Liver (tissue), 9 donors: ENCODE results near the gene TGM6. TPM values are rescaled to one million over a fixed set of nuclear protein-coding genes. Genes with fewer than 3 reads are reported as not detected.

Source experiments
- DNase-seq: peaks from one replicate; pipeline ENCODE4 v3.0.0-alpha.2; 2017; ENCODE audit warnings: low spot score
- H3K27ac ChIP-seq, 2 donors: one replicate each; pipeline ENCODE4 v1.7.0; 2013; ENCODE audit warnings: inconsistent platforms in 2 of 2, low read length in 2 of 2, control low read depth in 1 of 2, low read depth in 1 of 2, mild to moderate bottlenecking in 1 of 2
- H3K27me3 ChIP-seq, 4 donors: one replicate each; pipeline versions ENCODE4 v1.6.1 to v1.7.0; 2013; ENCODE audit warnings: low read length in 3 of 4, inconsistent platforms in 1 of 4, mild to moderate bottlenecking in 1 of 4, moderate library complexity in 1 of 4; ENCODE audit not compliant: control insufficient read depth in 4 of 4, insufficient read depth in 4 of 4
- H3K36me3 ChIP-seq, 4 donors: one replicate each; pipeline versions ENCODE4 v1.6.1 to v1.7.0; 2013; ENCODE audit warnings: low read length in 3 of 4, mild to moderate bottlenecking in 3 of 4, low read depth in 1 of 4, moderate library complexity in 1 of 4; ENCODE audit not compliant: control insufficient read depth in 4 of 4, insufficient read depth in 3 of 4
- H3K4me1 ChIP-seq, 4 donors: one replicate each; pipeline versions ENCODE4 v1.6.1 to v1.7.0; 2013; ENCODE audit warnings: low read length in 3 of 4, mild to moderate bottlenecking in 3 of 4, moderate library complexity in 1 of 4; ENCODE audit not compliant: control insufficient read depth in 4 of 4, insufficient read depth in 4 of 4
- H3K4me3 ChIP-seq, 3 donors: one replicate each; pipeline versions ENCODE4 v1.6.1 to v1.7.0; 2013; ENCODE audit warnings: low read length in 3 of 3, control low read depth in 1 of 3, low read depth in 1 of 3, mild to moderate bottlenecking in 1 of 3
- H3K9ac ChIP-seq, 2 donors: one replicate each; pipeline ENCODE4 v1.7.0; 2013; ENCODE audit warnings: low read length in 2 of 2, mild to moderate bottlenecking in 2 of 2, moderate library complexity in 2 of 2, control low read depth in 1 of 2, low read depth in 1 of 2
- H3K9me3 ChIP-seq, 4 donors: one replicate each; pipeline versions ENCODE4 v1.6.1 to v1.7.0; 2013; ENCODE audit warnings: low read length in 3 of 4; ENCODE audit not compliant: control insufficient read depth in 4 of 4
- EGR1 ChIP-seq, 2 donors: IDR thresholded peaks; 2 replicates each; pipeline ENCODE4 v1.6.1; 2016 to 2018; ENCODE audit warnings: antibody characterized with exemption in 2 of 2, low read depth in 2 of 2
- FOXA1 ChIP-seq: IDR thresholded peaks from 2 replicates; pipeline ENCODE4 v1.6.1; 2016; ENCODE audit warnings: antibody characterized with exemption
- FOXA2 ChIP-seq: IDR thresholded peaks from 2 replicates; pipeline ENCODE4 v1.6.1; 2016; ENCODE audit warnings: antibody characterized with exemption
- GABPA ChIP-seq, 2 donors: IDR thresholded peaks in 1 of 2; conservative IDR thresholded peaks in 1 of 2; 2 replicates each; pipeline ENCODE4 v1.6.1; 2016; ENCODE audit warnings: antibody characterized with exemption in 2 of 2, mild to moderate bottlenecking in 1 of 2, moderate library complexity in 1 of 2
- HNF4A ChIP-seq, 2 donors: conservative IDR thresholded peaks; 2 replicates each; pipeline ENCODE4 v1.6.1; 2016; ENCODE audit warnings: antibody characterized with exemption in 2 of 2, mild to moderate bottlenecking in 2 of 2
- HNF4G ChIP-seq: IDR thresholded peaks from 2 replicates; pipeline ENCODE4 v1.6.1; 2016; ENCODE audit warnings: antibody characterized with exemption
- JUND ChIP-seq, 2 donors: IDR thresholded peaks; 2 replicates each; pipeline ENCODE4 v1.6.1; 2016; ENCODE audit warnings: antibody characterized with exemption in 2 of 2
- NR2F2 ChIP-seq: IDR thresholded peaks from 2 replicates; pipeline ENCODE4 v1.6.1; 2016; ENCODE audit warnings: antibody characterized with exemption
- RAD21 ChIP-seq, 2 donors: IDR thresholded peaks; 2 replicates each; pipeline ENCODE4 v1.6.1; 2016; ENCODE audit warnings: antibody characterized with exemption in 2 of 2, mild to moderate bottlenecking in 2 of 2
- RXRA ChIP-seq, 2 donors: IDR thresholded peaks; 2 replicates each; pipeline ENCODE4 v1.6.1; 2017 to 2018; ENCODE audit warnings: antibody characterized with exemption in 2 of 2, mild to moderate bottlenecking in 1 of 2
- SP1 ChIP-seq: IDR thresholded peaks from 2 replicates; pipeline ENCODE4 v1.6.1; 2018; ENCODE audit warnings: antibody characterized with exemption, mild to moderate bottlenecking
- YY1 ChIP-seq: IDR thresholded peaks from 2 replicates; pipeline ENCODE4 v1.6.1; 2016; ENCODE audit warnings: antibody characterized with exemption, mild to moderate bottlenecking
- WGBS: extraction: QIAGEN DNeasy Blood & Tissue Kit; methylation state at CpG from one replicate; pipeline ENCODE4 v1.1.7; 2013; 5-methylcytosine and 5-hydroxymethylcytosine counted together
- polyA plus RNA-seq, 2 donors: library from polyadenylated mRNA; stranded (reverse) in 1 of 2; unstranded in 1 of 2; fragments of 200-250 nt in 1 of 2; fragments of >200 nt in 1 of 2; fragmentation: Nextera tagmentation in 1 of 2; extraction: Ambion mirVana in 1 of 2; gene quantifications; one replicate each; pipeline versions ENCODE4 v1.2.1 to v1.2.3, GENCODE V29; 2013 to 2015
- total RNA-seq, 2 donors: library from RNA; depleted of rRNA; stranded (reverse); fragments of >200 nt; gene quantifications; one replicate each; pipeline ENCODE4 v1.2.3, GENCODE V29; 2014
- TF ChIP-seq, protein P1 (sequence below): IDR thresholded peaks from 2 replicates; pipeline ENCODE4 v1.6.1; 2016; ENCODE audit warnings: antibody characterized with exemption
- TF ChIP-seq, protein P2 (sequence below): fragments of 150-350 bp; IDR thresholded peaks from 2 replicates; pipeline ENCODE4 v1.5.1; 2017; ENCODE audit warnings: improper control_type of control experiment, low read depth, low read length; ENCODE audit not compliant: missing input control
- TF ChIP-seq, protein P3 (sequence below): IDR thresholded peaks from 2 replicates; pipeline ENCODE4 v1.6.1; 2016; ENCODE audit warnings: antibody characterized with exemption
- TF ChIP-seq, protein P4 (sequence below): IDR thresholded peaks from 2 replicates; pipeline ENCODE4 v1.6.1; 2016; ENCODE audit warnings: antibody characterized with exemption
- TF ChIP-seq, protein P5 (sequence below): IDR thresholded peaks from 2 replicates; pipeline ENCODE4 v1.6.1; 2016; ENCODE audit warnings: antibody characterized with exemption, mild to moderate bottlenecking
- donor health status: healthy.
- donor health status: healthy.
- donor health status: healthy.
- donor health status: healthy.
- donor health status: healthy.

The TGM6 gene
- total and polyA plus RNA-seq, 4 donors: not detected

DNA sequence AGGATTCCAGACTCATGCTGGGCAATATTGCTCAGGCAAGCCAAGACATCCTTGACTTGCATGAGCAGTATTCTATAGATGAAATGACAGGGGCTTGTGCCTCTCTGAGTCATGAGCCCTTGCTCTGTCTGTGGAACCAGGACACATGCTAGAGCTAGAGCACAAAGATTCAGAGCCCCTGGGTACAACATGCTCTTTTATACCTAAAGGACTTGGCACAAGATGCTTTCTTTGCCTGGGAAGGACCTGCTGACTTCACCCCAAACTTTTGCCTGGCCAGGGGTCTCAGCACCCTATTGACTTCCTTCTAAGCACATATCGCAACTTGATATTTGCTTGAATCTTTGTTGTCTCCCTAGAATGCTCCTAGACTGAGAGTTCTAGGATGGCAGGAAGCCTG is 27.4 kb downstream of the TGM6 start:
- WGBS: 99% methylated on average over 1 of the region's 1 CpG
- H3K36me3 ChIP-seq: no peaks in the 10 kb centered on the region

DNA sequence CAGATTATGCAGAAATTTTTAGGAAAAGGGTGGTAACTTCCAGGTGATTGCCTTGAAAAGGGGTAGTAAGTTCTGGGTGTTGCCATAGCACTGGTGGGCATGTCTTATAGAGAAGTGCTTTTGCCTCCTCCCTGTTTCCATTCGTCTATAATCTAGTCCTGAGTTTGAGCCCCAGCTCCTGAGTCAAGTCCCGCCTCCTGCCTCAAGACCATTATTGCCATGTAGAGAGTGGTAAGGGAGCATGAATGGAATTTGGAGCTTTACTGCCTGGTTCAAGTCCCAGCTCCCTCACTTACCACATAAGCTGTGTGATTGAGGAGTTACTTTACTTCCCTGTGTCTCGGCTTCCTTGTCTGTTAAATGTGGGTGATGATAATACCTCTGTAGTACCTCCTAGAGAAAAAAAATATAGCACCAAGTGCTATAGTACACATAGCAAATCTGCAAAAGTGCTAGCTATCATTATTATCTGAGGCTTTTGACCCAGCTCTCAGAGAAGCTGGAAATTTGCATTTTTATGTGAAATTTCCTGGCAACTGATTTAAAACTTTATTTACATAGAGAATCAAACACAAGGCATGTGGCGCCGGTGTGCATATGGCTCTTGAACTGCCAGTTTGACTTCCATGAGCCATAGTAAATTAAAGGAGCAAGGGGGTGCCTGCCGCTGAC is 36.0 kb downstream of the TGM6 start:
- H3K27ac ChIP-seq: no peak overlapping the region
- H3K36me3 ChIP-seq: no peaks in the 10 kb centered on the region
- no peaks in the 10 kb centered on the region for H3K4me1 ChIP-seq
- DNase-seq: no peak
- H3K27me3 ChIP-seq: no peaks in the 10 kb centered on the region
- H3K9me3 ChIP-seq: no peaks in the 10 kb centered on the region
- no peak overlapping the region for H3K9ac ChIP-seq
- no peak overlapping the region for H3K4me3 ChIP-seq
- 77% methylated on average over 6 of the region's 6 CpGs for WGBS
- TF ChIP-seq YY1: no peak
- TF ChIP-seq RXRA (IDR thresholded peaks at IDR 0.05): no peak
- no peak for TF ChIP-seq FOXA2
- TF ChIP-seq, protein P1, sequence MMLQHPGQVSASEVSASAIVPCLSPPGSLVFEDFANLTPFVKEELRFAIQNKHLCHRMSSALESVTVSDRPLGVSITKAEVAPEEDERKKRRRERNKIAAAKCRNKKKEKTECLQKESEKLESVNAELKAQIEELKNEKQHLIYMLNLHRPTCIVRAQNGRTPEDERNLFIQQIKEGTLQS: no peak
- no peak for TF ChIP-seq EGR1 (IDR thresholded peaks at IDR 0.05; ENCODE audit: low read depth in 2 of 2)
- TF ChIP-seq RAD21 (IDR thresholded peaks at IDR 0.05): no peak
- TF ChIP-seq GABPA (IDR thresholded peaks at IDR 0.05 in 1 of 2, conservative IDR thresholded peaks at IDR 0.05 in 1 of 2): no peak
- TF ChIP-seq, protein P2, sequence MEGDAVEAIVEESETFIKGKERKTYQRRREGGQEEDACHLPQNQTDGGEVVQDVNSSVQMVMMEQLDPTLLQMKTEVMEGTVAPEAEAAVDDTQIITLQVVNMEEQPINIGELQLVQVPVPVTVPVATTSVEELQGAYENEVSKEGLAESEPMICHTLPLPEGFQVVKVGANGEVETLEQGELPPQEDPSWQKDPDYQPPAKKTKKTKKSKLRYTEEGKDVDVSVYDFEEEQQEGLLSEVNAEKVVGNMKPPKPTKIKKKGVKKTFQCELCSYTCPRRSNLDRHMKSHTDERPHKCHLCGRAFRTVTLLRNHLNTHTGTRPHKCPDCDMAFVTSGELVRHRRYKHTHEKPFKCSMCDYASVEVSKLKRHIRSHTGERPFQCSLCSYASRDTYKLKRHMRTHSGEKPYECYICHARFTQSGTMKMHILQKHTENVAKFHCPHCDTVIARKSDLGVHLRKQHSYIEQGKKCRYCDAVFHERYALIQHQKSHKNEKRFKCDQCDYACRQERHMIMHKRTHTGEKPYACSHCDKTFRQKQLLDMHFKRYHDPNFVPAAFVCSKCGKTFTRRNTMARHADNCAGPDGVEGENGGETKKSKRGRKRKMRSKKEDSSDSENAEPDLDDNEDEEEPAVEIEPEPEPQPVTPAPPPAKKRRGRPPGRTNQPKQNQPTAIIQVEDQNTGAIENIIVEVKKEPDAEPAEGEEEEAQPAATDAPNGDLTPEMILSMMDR: no peak
- no peak for TF ChIP-seq JUND (IDR thresholded peaks at IDR 0.05)
- no peak for TF ChIP-seq SP1
- TF ChIP-seq HNF4A (conservative IDR thresholded peaks at IDR 0.05): no peak
- TF ChIP-seq, protein P3, sequence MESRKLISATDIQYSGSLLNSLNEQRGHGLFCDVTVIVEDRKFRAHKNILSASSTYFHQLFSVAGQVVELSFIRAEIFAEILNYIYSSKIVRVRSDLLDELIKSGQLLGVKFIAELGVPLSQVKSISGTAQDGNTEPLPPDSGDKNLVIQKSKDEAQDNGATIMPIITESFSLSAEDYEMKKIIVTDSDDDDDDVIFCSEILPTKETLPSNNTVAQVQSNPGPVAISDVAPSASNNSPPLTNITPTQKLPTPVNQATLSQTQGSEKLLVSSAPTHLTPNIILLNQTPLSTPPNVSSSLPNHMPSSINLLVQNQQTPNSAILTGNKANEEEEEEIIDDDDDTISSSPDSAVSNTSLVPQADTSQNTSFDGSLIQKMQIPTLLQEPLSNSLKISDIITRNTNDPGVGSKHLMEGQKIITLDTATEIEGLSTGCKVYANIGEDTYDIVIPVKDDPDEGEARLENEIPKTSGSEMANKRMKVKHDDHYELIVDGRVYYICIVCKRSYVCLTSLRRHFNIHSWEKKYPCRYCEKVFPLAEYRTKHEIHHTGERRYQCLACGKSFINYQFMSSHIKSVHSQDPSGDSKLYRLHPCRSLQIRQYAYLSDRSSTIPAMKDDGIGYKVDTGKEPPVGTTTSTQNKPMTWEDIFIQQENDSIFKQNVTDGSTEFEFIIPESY: no peak
- TF ChIP-seq, protein P4, sequence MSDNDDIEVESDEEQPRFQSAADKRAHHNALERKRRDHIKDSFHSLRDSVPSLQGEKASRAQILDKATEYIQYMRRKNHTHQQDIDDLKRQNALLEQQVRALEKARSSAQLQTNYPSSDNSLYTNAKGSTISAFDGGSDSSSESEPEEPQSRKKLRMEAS: no peak
- no peak for TF ChIP-seq FOXA1

More for the DNA sequence above, 27.4 kb downstream of the TGM6 start:
- H3K9ac ChIP-seq: no peak overlapping the region
- H3K4me1 ChIP-seq: no peaks in the 10 kb centered on the region
- H3K27me3 ChIP-seq: no peaks in the 10 kb centered on the region
- no peak for DNase-seq
- H3K9me3 ChIP-seq: peaks cover 0 to 11% (median 3%) of the 10 kb centered on the region in 4 donors
- no peak overlapping the region for H3K4me3 ChIP-seq
- TF ChIP-seq, protein P4: no peak
- TF ChIP-seq SP1 (no peak), YY1 (no peak), HNF4A (conservative IDR thresholded peaks at IDR 0.05) (no peak), NR2F2 (no peak), HNF4G (no peak), RXRA (IDR thresholded peaks at IDR 0.05) (no peak), FOXA1 (no peak), EGR1 (IDR thresholded peaks at IDR 0.05; ENCODE audit: low read depth in 2 of 2) (no peak), FOXA2 (no peak), JUND (IDR thresholded peaks at IDR 0.05) (no peak)
- TF ChIP-seq, protein P5, sequence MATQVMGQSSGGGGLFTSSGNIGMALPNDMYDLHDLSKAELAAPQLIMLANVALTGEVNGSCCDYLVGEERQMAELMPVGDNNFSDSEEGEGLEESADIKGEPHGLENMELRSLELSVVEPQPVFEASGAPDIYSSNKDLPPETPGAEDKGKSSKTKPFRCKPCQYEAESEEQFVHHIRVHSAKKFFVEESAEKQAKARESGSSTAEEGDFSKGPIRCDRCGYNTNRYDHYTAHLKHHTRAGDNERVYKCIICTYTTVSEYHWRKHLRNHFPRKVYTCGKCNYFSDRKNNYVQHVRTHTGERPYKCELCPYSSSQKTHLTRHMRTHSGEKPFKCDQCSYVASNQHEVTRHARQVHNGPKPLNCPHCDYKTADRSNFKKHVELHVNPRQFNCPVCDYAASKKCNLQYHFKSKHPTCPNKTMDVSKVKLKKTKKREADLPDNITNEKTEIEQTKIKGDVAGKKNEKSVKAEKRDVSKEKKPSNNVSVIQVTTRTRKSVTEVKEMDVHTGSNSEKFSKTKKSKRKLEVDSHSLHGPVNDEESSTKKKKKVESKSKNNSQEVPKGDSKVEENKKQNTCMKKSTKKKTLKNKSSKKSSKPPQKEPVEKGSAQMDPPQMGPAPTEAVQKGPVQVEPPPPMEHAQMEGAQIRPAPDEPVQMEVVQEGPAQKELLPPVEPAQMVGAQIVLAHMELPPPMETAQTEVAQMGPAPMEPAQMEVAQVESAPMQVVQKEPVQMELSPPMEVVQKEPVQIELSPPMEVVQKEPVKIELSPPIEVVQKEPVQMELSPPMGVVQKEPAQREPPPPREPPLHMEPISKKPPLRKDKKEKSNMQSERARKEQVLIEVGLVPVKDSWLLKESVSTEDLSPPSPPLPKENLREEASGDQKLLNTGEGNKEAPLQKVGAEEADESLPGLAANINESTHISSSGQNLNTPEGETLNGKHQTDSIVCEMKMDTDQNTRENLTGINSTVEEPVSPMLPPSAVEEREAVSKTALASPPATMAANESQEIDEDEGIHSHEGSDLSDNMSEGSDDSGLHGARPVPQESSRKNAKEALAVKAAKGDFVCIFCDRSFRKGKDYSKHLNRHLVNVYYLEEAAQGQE: no peak
- TF ChIP-seq, protein P3: no peak
- no peak overlapping the region for H3K27ac ChIP-seq
